RWPE1 (cell line): ENCODE data around the gene DCP2.

Source experiments
- CTCF ChIA-PET: fragments of 350-600 bp; sonication (Branson Sonifier 250); formaldehyde crosslinking; extraction: SDS; loops from one replicate; lab custom pipeline; 2021; lab: Yijun Ruan, JAX
- POLR2A ChIA-PET: fragments of 400-600 bp; formaldehyde crosslinking; extraction: SDS; loops from one replicate; lab custom pipeline; 2020; ENCODE audit warnings: antibody characterized with exemption; ENCODE audit not compliant: low non-redundant PET; lab: Yijun Ruan, JAX
- DNase-seq: peaks from one replicate; pipeline ENCODE4 v3.0.0; 2012; ENCODE audit warnings: low spot score
- H3K27ac ChIP-seq: fragments of 450-650 bp; 2 replicates; pipeline ENCODE4 v1.5.1; 2017
- CTCF ChIP-seq: fragments of 450-650 bp; conservative IDR thresholded peaks from 2 replicates; pipeline ENCODE4 v1.5.1; 2017; ENCODE audit warnings: low read depth, mild to moderate bottlenecking

DCP2 gene

GRCh38 chr5:113063927-113064326 lies 87.3 kb downstream of the DCP2 start:
- POLR2A ChIA-PET, result no interaction called here
- no peak for DNase-seq
- H3K27ac ChIP-seq, result no peak overlapping the region
- CTCF ChIA-PET, result no interaction called here
- TF ChIP-seq CTCF, result no peak

GRCh38 chr5:113064806-113065205 lies 88.2 kb downstream of the DCP2 start:
- DNase-seq, result no peak
- H3K27ac ChIP-seq, result no peak overlapping the region
- POLR2A ChIA-PET, result no interaction called here
- CTCF ChIA-PET, result no interaction called here
- no peak for TF ChIP-seq CTCF

- TF ChIP-seq CTCF, result no peak
- ChIA-PET CTCF (no interaction called here), POLR2A (no interaction called here)
- H3K27ac ChIP-seq, result no peak overlapping the region; the same call in 1 of the 2 replicates
- no peak for DNase-seq
These were observed 89.0 kb downstream of the DCP2 start for GRCh38 chr5:113065626-113066025.

- ChIA-PET POLR2A (no interaction called here), CTCF (no interaction called here)
- H3K27ac ChIP-seq, result no peak overlapping the region
- no peak for TF ChIP-seq CTCF
- no peak for DNase-seq
These were observed 91.2 kb downstream of the DCP2 start for GRCh38 chr5:113067635-113068344.

- no peak for DNase-seq
- POLR2A ChIA-PET, result no interaction called here
- CTCF ChIA-PET, result no interaction called here
- TF ChIP-seq CTCF, result no peak
- no peak overlapping the region for H3K27ac ChIP-seq
These were observed 92.0 kb downstream of the DCP2 start for GRCh38 chr5:113068559-113068958.
